ENCODE data around the gene KHDRBS1.

DNA sequence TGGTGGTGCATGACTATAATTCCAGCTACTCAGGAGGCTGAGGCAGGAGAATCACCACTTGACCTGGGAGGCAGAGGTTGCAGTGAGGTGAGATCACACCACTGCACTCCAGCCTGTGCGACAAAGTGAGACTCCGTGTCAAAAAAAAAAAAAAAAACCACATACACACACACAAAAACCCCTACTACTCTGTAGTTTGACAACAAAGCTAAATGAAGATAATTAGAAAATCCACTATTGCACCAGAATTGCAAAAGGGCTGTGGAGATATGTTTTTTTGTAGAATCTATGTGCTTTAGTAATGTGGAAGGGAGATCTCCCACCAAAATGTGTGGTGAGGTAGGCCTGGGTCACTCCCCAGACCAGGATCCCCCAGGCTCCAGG lies 32.2 kb upstream of the KHDRBS1 start:
- TF ChIP-seq, protein P1, sequence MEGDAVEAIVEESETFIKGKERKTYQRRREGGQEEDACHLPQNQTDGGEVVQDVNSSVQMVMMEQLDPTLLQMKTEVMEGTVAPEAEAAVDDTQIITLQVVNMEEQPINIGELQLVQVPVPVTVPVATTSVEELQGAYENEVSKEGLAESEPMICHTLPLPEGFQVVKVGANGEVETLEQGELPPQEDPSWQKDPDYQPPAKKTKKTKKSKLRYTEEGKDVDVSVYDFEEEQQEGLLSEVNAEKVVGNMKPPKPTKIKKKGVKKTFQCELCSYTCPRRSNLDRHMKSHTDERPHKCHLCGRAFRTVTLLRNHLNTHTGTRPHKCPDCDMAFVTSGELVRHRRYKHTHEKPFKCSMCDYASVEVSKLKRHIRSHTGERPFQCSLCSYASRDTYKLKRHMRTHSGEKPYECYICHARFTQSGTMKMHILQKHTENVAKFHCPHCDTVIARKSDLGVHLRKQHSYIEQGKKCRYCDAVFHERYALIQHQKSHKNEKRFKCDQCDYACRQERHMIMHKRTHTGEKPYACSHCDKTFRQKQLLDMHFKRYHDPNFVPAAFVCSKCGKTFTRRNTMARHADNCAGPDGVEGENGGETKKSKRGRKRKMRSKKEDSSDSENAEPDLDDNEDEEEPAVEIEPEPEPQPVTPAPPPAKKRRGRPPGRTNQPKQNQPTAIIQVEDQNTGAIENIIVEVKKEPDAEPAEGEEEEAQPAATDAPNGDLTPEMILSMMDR (IDR thresholded peaks at IDR 0.05), result no peak
- no peak for TF ChIP-seq EP300 (IDR thresholded peaks at IDR 0.05)

Measured in stomach (tissue), 4 donors.